Common myeloid progenitor, CD34-positive (primary cell): Measurements from ENCODE around the gene ATG13.
A peak's percentile ranks its signal among the peaks of the same experiment; 100 is the strongest.

ENCODE experiments used
- CTCF ChIA-PET: fragments of 350-600 bp; sonication (Branson Sonifier 250); formaldehyde crosslinking; loops from one replicate; lab custom pipeline; 2021; ENCODE audit warnings: antibody characterized with exemption; lab: Charles Lee
- POLR2A ChIA-PET: fragments of 350-600 bp; sonication (Branson Sonifier 250); formaldehyde crosslinking; loops from one replicate; lab custom pipeline; 2021; ENCODE audit warnings: antibody characterized with exemption; lab: Charles Lee
- DNase-seq, 3 donors: peaks; one replicate each; pipeline versions ENCODE4 v3.0.0 to v3.0.0-alpha.2; 2013
- H3K27ac ChIP-seq, 2 experiments: 1 replicate in 1 of 2; 2 replicates in 1 of 2; pipeline ENCODE4 v1.7.0; 2013; ENCODE audit warnings: inconsistent platforms in 2 of 2, low read length in 2 of 2, mild to moderate bottlenecking in 2 of 2, low read depth in 1 of 2, moderate library complexity in 1 of 2; ENCODE audit not compliant: severe bottlenecking in 2 of 2, insufficient read depth in 1 of 2, poor library complexity in 1 of 2
- H3K27me3 ChIP-seq, 5 experiments: replicated peaks in 2 of 5; 1 replicate in 3 of 5; 2 replicates in 2 of 5; pipeline versions ENCODE4 v1.6.1 to v1.7.0; 2013; ENCODE audit warnings: low read length in 4 of 5, mild to moderate bottlenecking in 2 of 5, moderate library complexity in 2 of 5, inconsistent platforms in 1 of 5; ENCODE audit not compliant: insufficient read depth in 5 of 5, control insufficient read depth in 4 of 5
- H3K36me3 ChIP-seq, 4 experiments: 1 replicate in 2 of 4; 2 replicates in 2 of 4; pipeline versions ENCODE4 v1.6.1 to v1.7.0; 2013; ENCODE audit warnings: low read length in 3 of 4, control low read depth in 1 of 4, mild to moderate bottlenecking in 1 of 4; ENCODE audit not compliant: control insufficient read depth in 4 of 4, insufficient read depth in 4 of 4
- H3K4me1 ChIP-seq, 4 experiments: 1 replicate in 3 of 4; 2 replicates in 1 of 4; pipeline versions ENCODE4 v1.6.1 to v1.7.1; 2013; ENCODE audit warnings: low read length in 3 of 4, mild to moderate bottlenecking in 3 of 4, control low read depth in 1 of 4, inconsistent platforms in 1 of 4, moderate library complexity in 1 of 4; ENCODE audit not compliant: control insufficient read depth in 4 of 4, insufficient read depth in 4 of 4; ENCODE audit errors: control extremely low read depth in 1 of 4
- H3K4me3 ChIP-seq, 7 experiments: 1 replicate in 4 of 7; 2 replicates in 3 of 7; pipeline versions ENCODE4 v1.5.1 to v1.7.0; 2013; ENCODE audit warnings: mild to moderate bottlenecking in 7 of 7, low read length in 6 of 7, moderate library complexity in 6 of 7, inconsistent platforms in 2 of 7, low read depth in 2 of 7, control low read depth in 1 of 7; ENCODE audit not compliant: insufficient read depth in 4 of 7, control insufficient read depth in 1 of 7; ENCODE audit errors: extremely low read depth in 1 of 7
- H3K9me3 ChIP-seq, 5 experiments: 1 replicate in 4 of 5; 2 replicates in 1 of 5; pipeline versions ENCODE4 v1.6.1 to v1.7.1; 2013; ENCODE audit warnings: low read length in 4 of 5, mild to moderate bottlenecking in 2 of 5, inconsistent platforms in 1 of 5, low read depth in 1 of 5, moderate library complexity in 1 of 5; ENCODE audit not compliant: control insufficient read depth in 4 of 5, insufficient read depth in 2 of 5; ENCODE audit errors: control extremely low read depth in 1 of 5
- WGBS: methylation state at CpG from one replicate; pipeline ENCODE4 v1.1.5; 2013; ENCODE audit not compliant: insufficient coverage; 5-methylcytosine and 5-hydroxymethylcytosine counted together

ATG13 gene

DNA sequence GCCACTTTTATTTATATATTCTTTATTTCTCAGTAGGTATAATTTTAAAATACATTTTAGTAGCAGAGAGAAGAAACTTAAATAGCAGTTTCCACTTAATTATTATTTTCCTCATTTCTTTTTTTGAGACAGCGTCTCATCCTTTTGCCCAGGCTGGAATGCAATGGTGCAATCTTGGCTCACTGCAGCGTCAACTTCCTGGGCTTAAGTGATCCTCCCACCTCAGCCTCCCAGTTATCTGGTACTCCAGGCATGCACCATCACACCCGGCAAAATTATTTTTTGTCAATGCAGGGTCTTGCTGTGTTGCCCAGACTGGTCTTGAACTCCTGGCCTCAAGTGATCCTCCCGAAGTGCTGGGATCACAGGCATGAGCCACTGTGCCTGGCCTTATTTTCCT is 38.3 kb downstream of the ATG13 start:
- H3K27ac ChIP-seq = no peak overlapping the region
- ChIA-PET CTCF (no interaction called here), POLR2A (no interaction called here)
- peaks cover 0 to 18% (median 7%) of the 10 kb centered on the region in 4 experiments for H3K4me1 ChIP-seq
- H3K27me3 ChIP-seq = no peaks in the 10 kb centered on the region
- no peak for DNase-seq
- no peak overlapping the region for H3K4me3 ChIP-seq
- H3K36me3 ChIP-seq = peaks cover 22 to 80% (median 58%) of the 10 kb centered on the region in 4 experiments
- no peaks in the 10 kb centered on the region for H3K9me3 ChIP-seq
- 100% methylated on average over 3 of the region's 4 CpGs for WGBS

DNA sequence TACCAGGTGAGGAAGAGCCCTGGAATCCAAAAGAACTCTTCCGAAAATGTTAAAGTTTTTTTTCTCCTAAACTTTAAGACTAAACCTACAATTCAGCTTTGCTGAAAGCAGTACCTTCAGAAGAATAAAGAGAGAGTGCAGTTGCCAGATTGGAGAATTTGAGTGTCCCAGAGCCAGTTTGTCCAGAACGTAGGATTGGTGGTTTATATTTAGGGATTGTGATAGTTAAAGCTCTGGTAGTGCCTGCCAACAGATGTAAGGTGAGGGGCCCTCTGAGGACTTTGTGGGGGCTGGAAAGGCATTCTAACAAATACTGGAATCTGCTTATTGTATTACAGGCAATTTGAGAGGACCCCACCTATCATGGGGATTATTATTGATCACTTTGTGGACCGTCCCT is 39.8 kb downstream of the ATG13 start:
- no peak for DNase-seq
- Histone ChIP-seq H3K4me3 (no peak overlapping the region), H3K4me1 (peaks cover 0 to 20% (median 7%) of the 10 kb centered on the region in 4 experiments), H3K36me3 (peaks cover 22 to 77% (median 52%) of the 10 kb centered on the region in 4 experiments), H3K27me3 (no peaks in the 10 kb centered on the region), H3K9me3 (no peaks in the 10 kb centered on the region), H3K27ac (no peak overlapping the region)
- POLR2A ChIA-PET = no interaction called here
- CTCF ChIA-PET = interaction anchor here (1.1 to 1.7 kb wide), 3 partner anchors 12 to 32 kb away, joined by 3 to 6 read pairs (median 4); no protein-coding TSS in a partner anchor
- 100% methylated on average over 1 of the region's 3 CpGs for WGBS

DNA sequence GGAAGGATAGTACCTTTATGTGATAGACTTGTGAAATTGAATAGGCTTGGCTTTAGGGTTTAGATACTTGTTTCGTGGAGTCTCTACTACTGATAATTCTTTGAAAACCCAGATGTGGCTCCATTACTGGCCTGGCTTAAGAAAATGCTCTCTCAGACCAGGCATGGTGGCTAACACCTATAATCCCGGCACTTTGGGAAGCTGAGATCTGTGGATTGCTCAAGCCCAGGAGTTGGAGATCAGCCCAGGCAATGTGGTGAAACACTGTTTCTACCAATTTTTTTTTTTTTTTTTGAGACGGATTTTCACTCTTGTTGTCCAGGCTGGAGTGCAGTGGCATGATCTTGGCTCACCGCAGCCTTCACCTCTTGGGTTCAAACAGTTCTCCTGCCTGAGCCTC is 40.9 kb downstream of the ATG13 start:
- H3K4me3 ChIP-seq = no peak overlapping the region
- H3K36me3 ChIP-seq = peaks cover 22 to 75% (median 51%) of the 10 kb centered on the region in 4 experiments
- ChIA-PET POLR2A (no interaction called here), CTCF (interaction anchor here (1.3 to 2.6 kb wide), 2 partner anchors 11 to 33 kb away, joined by 3 to 8 read pairs; no protein-coding TSS in a partner anchor)
- no peaks in the 10 kb centered on the region for H3K9me3 ChIP-seq
- no peak for DNase-seq
- WGBS = 98% methylated on average over 4 of the region's 4 CpGs
- H3K27ac ChIP-seq = no peak overlapping the region
- H3K4me1 ChIP-seq = peaks cover 0 to 20% (median 7%) of the 10 kb centered on the region in 4 experiments
- H3K27me3 ChIP-seq = no peaks in the 10 kb centered on the region

DNA sequence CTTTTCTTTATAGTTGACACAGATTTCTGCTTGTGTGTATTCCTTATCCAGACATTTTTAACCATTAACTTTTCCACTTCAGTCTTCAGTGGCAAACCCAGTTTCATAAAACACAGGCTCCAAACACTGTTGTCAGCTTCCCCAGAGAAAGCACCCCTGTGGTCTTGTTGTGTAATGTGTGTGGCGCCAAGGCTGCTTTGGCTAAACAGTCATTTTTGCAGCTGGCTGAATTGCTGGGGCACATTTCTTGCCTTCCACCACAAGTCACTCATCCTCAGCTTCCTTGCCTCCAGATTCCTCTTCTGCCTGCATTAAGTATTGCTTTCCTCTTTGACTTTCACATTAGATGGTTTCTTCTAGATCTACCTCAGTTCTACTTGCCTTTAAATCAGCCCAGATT is 42.6 kb downstream of the ATG13 start:
- Histone ChIP-seq H3K27ac (peak overlapping the region in 1 of 2 experiments; percentile 60), H3K4me1 (peaks cover 0 to 20% (median 7%) of the 10 kb centered on the region in 4 experiments), H3K4me3 (no peak overlapping the region), H3K9me3 (no peaks in the 10 kb centered on the region), H3K36me3 (peaks cover 30 to 83% (median 60%) of the 10 kb centered on the region in 4 experiments), H3K27me3 (no peaks in the 10 kb centered on the region)
- WGBS = no CpG with 5 or more reads among the region's 1 CpG
- ChIA-PET CTCF (interaction anchor here (0.7 to 2.6 kb wide), 8 partner anchors 10 to 42 kb away, joined by 3 to 8 read pairs (median 3); partner anchors contain the start of genes ARHGAP1 and ZNF408), POLR2A (interaction anchor here (0.8 kb wide), 1 partner anchor 11 kb away, joined by 3 read pairs; no protein-coding TSS in a partner anchor)
- DNase-seq = peak in 2 of 3 donors; percentile 86

DNA sequence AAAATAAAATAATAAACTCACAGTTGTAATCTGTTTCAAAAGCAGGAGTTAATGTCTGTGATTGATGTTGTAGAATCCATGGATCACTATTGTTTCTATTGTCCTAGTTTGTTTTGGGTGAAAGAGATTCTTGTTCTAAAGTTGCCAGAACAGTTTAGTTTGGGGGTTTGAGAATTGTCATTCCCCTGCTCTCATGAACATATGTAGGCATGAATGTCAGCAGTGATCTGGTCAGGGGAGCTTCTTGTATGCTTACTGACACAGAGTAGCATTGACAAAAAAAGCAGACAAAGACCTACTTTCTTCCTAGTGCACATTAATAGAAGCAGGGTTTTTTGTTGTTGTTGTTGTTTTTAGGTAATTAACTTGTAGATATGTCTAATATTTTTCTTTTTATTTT is 44.5 kb downstream of the ATG13 start:
- DNase-seq = no peak
- H3K4me1 ChIP-seq = peaks cover 0 to 20% (median 7%) of the 10 kb centered on the region in 4 experiments
- peaks cover 34 to 87% (median 62%) of the 10 kb centered on the region in 4 experiments for H3K36me3 ChIP-seq
- H3K27ac ChIP-seq = no peak overlapping the region
- H3K9me3 ChIP-seq = no peaks in the 10 kb centered on the region
- H3K4me3 ChIP-seq = no peak overlapping the region
- POLR2A ChIA-PET = interaction anchor here (0.6 kb wide), 1 partner anchor 274 kb away, joined by 3 read pairs; no protein-coding TSS in a partner anchor
- no peaks in the 10 kb centered on the region for H3K27me3 ChIP-seq
- CTCF ChIA-PET = interaction anchor here (0.7 to 1.3 kb wide), 2 partner anchors 9 to 12 kb away, joined by 3 to 4 read pairs; no protein-coding TSS in a partner anchor

DNA sequence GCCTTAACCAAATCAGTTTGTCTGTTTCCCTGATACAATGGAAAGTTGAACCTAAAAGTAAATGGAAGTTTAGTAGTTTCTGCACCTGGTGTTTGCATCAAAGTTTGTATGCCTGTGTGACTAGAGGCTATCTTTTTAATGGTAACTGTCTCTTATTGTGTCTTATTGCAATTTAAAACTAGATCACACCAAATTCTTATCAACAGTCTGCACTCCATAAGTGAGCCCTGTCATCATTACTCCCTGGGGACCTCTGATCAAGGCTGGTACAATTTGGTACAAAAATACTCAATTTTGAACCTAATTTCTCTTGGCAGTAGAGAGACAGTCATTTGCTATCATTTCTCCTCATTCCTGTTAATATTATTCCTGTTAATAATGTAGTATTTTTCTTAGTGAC is 45.0 kb downstream of the ATG13 start:
- Histone ChIP-seq H3K4me3 (no peak overlapping the region), H3K27ac (no peak overlapping the region), H3K36me3 (peaks cover 36 to 87% (median 63%) of the 10 kb centered on the region in 4 experiments), H3K27me3 (no peaks in the 10 kb centered on the region), H3K9me3 (no peaks in the 10 kb centered on the region), H3K4me1 (peaks cover 0 to 20% (median 7%) of the 10 kb centered on the region in 4 experiments)
- POLR2A ChIA-PET = no interaction called here
- CTCF ChIA-PET = no interaction called here
- no peak for DNase-seq

DNA sequence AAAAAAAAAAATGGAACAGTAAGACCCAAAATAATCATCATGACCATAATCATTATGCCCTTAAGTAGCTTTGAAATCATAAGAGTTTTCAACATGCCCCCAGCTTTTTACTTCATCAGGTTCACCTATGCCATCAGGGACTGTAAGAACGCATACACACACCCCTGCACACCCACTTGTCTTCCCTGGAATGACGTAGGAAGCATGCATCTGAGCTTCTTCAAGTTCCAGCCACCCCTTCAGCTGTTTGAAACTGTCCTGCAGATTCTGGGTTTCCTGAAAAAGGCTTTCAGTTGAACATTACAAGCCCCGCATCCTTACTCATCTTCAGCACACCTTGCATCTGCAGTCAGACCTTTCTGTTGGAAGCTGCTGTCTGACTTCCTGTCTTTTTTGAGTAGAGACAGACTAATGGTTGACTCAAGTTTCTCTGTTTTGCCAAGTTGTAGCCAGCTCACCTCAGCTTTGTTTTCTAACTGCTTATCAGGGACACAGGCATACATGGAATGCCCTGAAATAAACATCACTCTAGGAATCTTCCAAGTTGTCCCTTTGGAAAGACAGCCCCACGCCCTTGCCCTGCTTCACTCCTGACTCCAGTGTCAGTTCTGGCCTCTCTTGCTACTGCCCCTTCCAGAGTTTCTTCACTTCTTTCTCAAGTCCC is 46.1 kb downstream of the ATG13 start:
- POLR2A ChIA-PET = interaction anchor here (0.7 kb wide), 1 partner anchor 96 kb away, joined by 3 read pairs; no protein-coding TSS in a partner anchor
- Histone ChIP-seq H3K27ac (no peak overlapping the region), H3K4me3 (no peak overlapping the region), H3K4me1 (peaks cover 0 to 17% (median 7%) of the 10 kb centered on the region in 4 experiments), H3K27me3 (no peaks in the 10 kb centered on the region), H3K36me3 (peaks cover 42 to 88% (median 64%) of the 10 kb centered on the region in 4 experiments), H3K9me3 (no peaks in the 10 kb centered on the region)
- no peak for DNase-seq
- 90% methylated on average over 3 of the region's 4 CpGs for WGBS
- CTCF ChIA-PET = interaction anchor here (0.6 kb wide), 1 partner anchor 38 kb away, joined by 3 read pairs; no protein-coding TSS in a partner anchor
